H4 (cell line): ENCODE measurements around the gene ABR. TPM values are rescaled to one million over a fixed set of nuclear protein-coding genes. Genes with fewer than 3 reads are reported as not detected.
"Not testable (repeated sequence)": the region's sequence is repeated elsewhere in the genome, so short reads cannot be mapped to it uniquely, and the experiment has no call there.

Source experiments
- DNase-seq: peaks from one replicate; pipeline ENCODE4 v3.0.0-alpha.2; 2015; ENCODE audit warnings: low spot score
- total RNA-seq: library from RNA; depleted of rRNA; stranded (reverse); fragments of >200 nt; shearing (Covaris generic); gene quantifications from 2 replicates; pipeline ENCODE4 v1.2.3, GENCODE V29; 2014

Gene ABR
- total RNA-seq, 1 experiment from 2014 or later = 40.0 TPM

- DNase-seq = no peak
These were observed 59.0 kb downstream of the ABR start for GRCh38 chr17:1120596-1121441.

- no peak for DNase-seq
These were observed 59.9 kb downstream of the ABR start for GRCh38 chr17:1119924-1120323.

- DNase-seq = no peak
These were observed 63.2 kb downstream of the ABR start for GRCh38 chr17:1116602-1117001.

GRCh38 chr17:1112875-1113274 is 66.9 kb downstream of the ABR start:
- no peak for DNase-seq

GRCh38 chr17:1111599-1112443 is 68.0 kb downstream of the ABR start:
- DNase-seq = peak; percentile 82

- DNase-seq = peak; percentile 94
These were observed 68.8 kb downstream of the ABR start for GRCh38 chr17:1110862-1111598.

- no peak for DNase-seq
These were observed 69.3 kb downstream of the ABR start for GRCh38 chr17:1110541-1110861.

- no peak for DNase-seq
These were observed 69.9 kb downstream of the ABR start for GRCh38 chr17:1109606-1110540.

- DNase-seq = peak; percentile 40
These were observed 70.8 kb downstream of the ABR start for GRCh38 chr17:1108765-1109605.

- DNase-seq = no peak
These were observed 71.4 kb downstream of the ABR start for GRCh38 chr17:1108478-1108764.

GRCh38 chr17:1107777-1108477 is 71.9 kb downstream of the ABR start:
- DNase-seq = no peak

GRCh38 chr17:1107083-1107776 is 72.6 kb downstream of the ABR start:
- no peak for DNase-seq

GRCh38 chr17:1104222-1104621 is 75.6 kb downstream of the ABR start:
- no peak for DNase-seq

- DNase-seq = no peak
These were observed 79.4 kb downstream of the ABR start for GRCh38 chr17:1100382-1100781.

- DNase-seq = no peak
These were observed 80.5 kb downstream of the ABR start for GRCh38 chr17:1099242-1099641.

- DNase-seq = not testable (repeated sequence)
These were observed 81.6 kb downstream of the ABR start for GRCh38 chr17:1097972-1098744.

- no peak for DNase-seq
These were observed 83.6 kb downstream of the ABR start for GRCh38 chr17:1096215-1096614.

- no peak for DNase-seq
These were observed 84.0 kb downstream of the ABR start for GRCh38 chr17:1095853-1096173.
